Measurements from ENCODE around the gene TNNC2. TPM values are rescaled to one million over a fixed set of nuclear protein-coding genes. Genes with fewer than 3 reads are reported as not detected.

The TNNC2 gene
- total and polyA plus RNA-seq, 2 donors (not counting 3 experiments of a cell fraction or from before 2014, with no cell fraction given), result 0.26 TPM; not detected in 1

DNA sequence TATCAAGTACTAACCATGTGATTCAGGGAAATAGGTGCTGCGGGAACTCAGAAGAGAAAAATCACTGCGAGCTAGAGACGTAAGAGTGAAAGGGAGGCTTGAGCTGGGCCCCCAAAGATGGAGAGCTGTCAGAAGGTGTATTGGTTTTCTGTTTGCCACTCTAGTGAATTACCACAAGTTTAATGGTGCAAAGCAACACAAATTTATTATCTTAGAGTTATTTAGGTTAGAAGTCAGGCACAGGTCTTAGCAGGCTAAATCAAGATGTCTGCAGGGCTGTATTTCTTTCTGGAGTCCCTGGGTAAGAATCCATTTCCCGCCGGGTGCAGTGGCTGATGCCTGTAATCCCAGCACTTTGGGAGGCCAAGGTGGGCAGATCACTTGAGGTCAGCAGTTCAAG is 32.8 kb upstream of the TNNC2 start:
- no TSS peak for BruUV-seq (replicated peaks)
- H3K79me2 ChIP-seq (ENCODE audit: control insufficient read depth, insufficient read depth, low read length), result peaks cover 9% of the 10 kb centered on the region
- H3K36me3 ChIP-seq (ENCODE audit: control insufficient read depth in 2 of 2, extremely low read depth in 1 of 2, insufficient read depth in 2 of 2, low read length in 2 of 2), result no peaks in the 10 kb centered on the region
- H3K9me3 ChIP-seq (replicated peaks; ENCODE audit: control insufficient read depth, insufficient read depth, low read length), result no peaks in the 10 kb centered on the region
- intact Hi-C loops (cut with micrococcal nuclease) (no loop called here), dilution Hi-C loops (cut with MboI; ENCODE audit: extremely low pct_ligation_motif_present, low sequenced_read_pairs) (no loop called here)
- no peaks in the 10 kb centered on the region for H3K27me3 ChIP-seq (ENCODE audit: control insufficient read depth in 2 of 2, insufficient read depth in 2 of 2, low read length in 2 of 2)
- TF ChIP-seq GATA2 (IDR thresholded peaks at IDR 0.05; ENCODE audit: insufficient read depth, insufficient read length, low read depth, low read length) (no peak), EZH2 (IDR thresholded peaks at IDR 0.05; ENCODE audit: borderline replicate concordance, low read depth, low read length, severe bottlenecking) (no peak), FOS (IDR thresholded peaks at IDR 0.05; ENCODE audit: borderline replicate concordance, insufficient read depth, low read length) (no peak), JUN (IDR thresholded peaks at IDR 0.05; ENCODE audit: borderline replicate concordance, insufficient read depth, insufficient read length, low read depth) (no peak), MYC (IDR thresholded peaks at IDR 0.05; ENCODE audit: low read depth, low read length) (no peak), POLR2AphosphoS5 (IDR thresholded peaks at IDR 0.05; ENCODE audit: insufficient read depth, low read depth, low read length) (no peak), POLR2A (IDR thresholded peaks at IDR 0.05; ENCODE audit: low read depth, low read length) (no peak)
- TF ChIP-seq, protein P1, sequence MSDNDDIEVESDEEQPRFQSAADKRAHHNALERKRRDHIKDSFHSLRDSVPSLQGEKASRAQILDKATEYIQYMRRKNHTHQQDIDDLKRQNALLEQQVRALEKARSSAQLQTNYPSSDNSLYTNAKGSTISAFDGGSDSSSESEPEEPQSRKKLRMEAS (IDR thresholded peaks at IDR 0.05; ENCODE audit: insufficient read depth, insufficient read length), result no peak
- TF ChIP-seq, protein P2, sequence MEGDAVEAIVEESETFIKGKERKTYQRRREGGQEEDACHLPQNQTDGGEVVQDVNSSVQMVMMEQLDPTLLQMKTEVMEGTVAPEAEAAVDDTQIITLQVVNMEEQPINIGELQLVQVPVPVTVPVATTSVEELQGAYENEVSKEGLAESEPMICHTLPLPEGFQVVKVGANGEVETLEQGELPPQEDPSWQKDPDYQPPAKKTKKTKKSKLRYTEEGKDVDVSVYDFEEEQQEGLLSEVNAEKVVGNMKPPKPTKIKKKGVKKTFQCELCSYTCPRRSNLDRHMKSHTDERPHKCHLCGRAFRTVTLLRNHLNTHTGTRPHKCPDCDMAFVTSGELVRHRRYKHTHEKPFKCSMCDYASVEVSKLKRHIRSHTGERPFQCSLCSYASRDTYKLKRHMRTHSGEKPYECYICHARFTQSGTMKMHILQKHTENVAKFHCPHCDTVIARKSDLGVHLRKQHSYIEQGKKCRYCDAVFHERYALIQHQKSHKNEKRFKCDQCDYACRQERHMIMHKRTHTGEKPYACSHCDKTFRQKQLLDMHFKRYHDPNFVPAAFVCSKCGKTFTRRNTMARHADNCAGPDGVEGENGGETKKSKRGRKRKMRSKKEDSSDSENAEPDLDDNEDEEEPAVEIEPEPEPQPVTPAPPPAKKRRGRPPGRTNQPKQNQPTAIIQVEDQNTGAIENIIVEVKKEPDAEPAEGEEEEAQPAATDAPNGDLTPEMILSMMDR (IDR thresholded peaks at IDR 0.05; ENCODE audit: extremely low read depth in 1 of 2, insufficient read depth in 1 of 2, low read depth in 1 of 2, low read length in 2 of 2), result no peak
- H3K4me3 ChIP-seq (replicated peaks in 1 of 3; ENCODE audit: insufficient read depth in 1 of 3, low read depth in 1 of 3, low read length in 3 of 3), result no peak overlapping the region
- H3K4me1 ChIP-seq (ENCODE audit: control insufficient read depth, extremely low read depth, insufficient read depth, low read length), result peaks cover 12% of the 10 kb centered on the region
- no peak for FAIRE-seq
- no peak overlapping the region for H2AFZ ChIP-seq (ENCODE audit: low read depth, low read length)
- POLR2A ChIA-PET, result interaction anchor here (0.7 kb wide), 1 partner anchor 74 kb away, joined by 9 read pairs; no protein-coding TSS in a partner anchor
- DNase-seq (ENCODE audit: low read depth, low spot score), result no peak
- no peaks in the 10 kb centered on the region for H3K9me1 ChIP-seq (replicated peaks; ENCODE audit: control insufficient read depth, extremely low read depth, insufficient read depth, low read length)
- H3K4me2 ChIP-seq (ENCODE audit: insufficient read depth, low read length), result no peak overlapping the region
- no peaks in the 10 kb centered on the region for H4K20me1 ChIP-seq (replicated peaks; ENCODE audit: control insufficient read depth, extremely low read depth, insufficient read depth, low read length)
- H3K9ac ChIP-seq (replicated peaks; ENCODE audit: extremely low read depth, insufficient read depth, low read length), result no peak overlapping the region
- no peak overlapping the region for H3K27ac ChIP-seq (ENCODE audit: insufficient read depth, low read depth, low read length)
- CTCF ChIA-PET, result no interaction called here

Measured in endothelial cell of umbilical vein (primary cell).